Bone marrow (tissue), 2 donors: ENCODE data around the gene DENND2A.
"Not testable (repeated sequence)": the region's sequence is repeated elsewhere in the genome, so short reads cannot be mapped to it uniquely, and the experiment has no call there.

ENCODE experiments used
- DNase-seq, 2 donors: peaks; one replicate each; lab custom pipeline; 2025; lab: John Stamatoyannopoulos, UW

DENND2A gene

GRCh38 chr7:140640727-140641523, at the start of gene DENND2A:
DENND2A (minus strand) TSS chr7:140640813; CDS start chr7:140602397, 38,416 bp downstream.
- no peak for DNase-seq

GRCh38 chr7:140689199-140690152, 48.9 kb upstream of the DENND2A start:
- no peak for DNase-seq

- DNase-seq = no peak
These were observed 47.7 kb upstream of the DENND2A start for GRCh38 chr7:140688341-140688740.

- DNase-seq = no peak
These were observed 46.3 kb upstream of the DENND2A start for GRCh38 chr7:140686921-140687320.

- no peak for DNase-seq
These were observed 44.9 kb upstream of the DENND2A start for GRCh38 chr7:140685407-140686087.

- no peak for DNase-seq
These were observed 43.7 kb upstream of the DENND2A start for GRCh38 chr7:140684066-140684950.

GRCh38 chr7:140683657-140684056, 43.0 kb upstream of the DENND2A start:
- DNase-seq = no peak

GRCh38 chr7:140681766-140682165, 41.2 kb upstream of the DENND2A start:
- no peak for DNase-seq

GRCh38 chr7:140680886-140681285, 40.3 kb upstream of the DENND2A start:
- no peak for DNase-seq

- DNase-seq = no peak
These were observed 38.6 kb upstream of the DENND2A start for GRCh38 chr7:140679186-140679585.

- no peak for DNase-seq
These were observed 38.2 kb upstream of the DENND2A start for GRCh38 chr7:140678816-140679130.

- no peak for DNase-seq
These were observed 37.6 kb upstream of the DENND2A start for GRCh38 chr7:140678081-140678815.

- no peak for DNase-seq
These were observed 36.9 kb upstream of the DENND2A start for GRCh38 chr7:140677496-140677895.

- DNase-seq = not testable (repeated sequence)
These were observed 36.3 kb upstream of the DENND2A start for GRCh38 chr7:140676956-140677355.

GRCh38 chr7:140676306-140676705, 35.7 kb upstream of the DENND2A start:
- no peak for DNase-seq

GRCh38 chr7:140675726-140676125, 35.1 kb upstream of the DENND2A start:
- DNase-seq = no peak

- DNase-seq = peak in 1 of 2 donors; percentile 34
These were observed 34.5 kb upstream of the DENND2A start for GRCh38 chr7:140674899-140675701.

- DNase-seq = no peak
These were observed 33.8 kb upstream of the DENND2A start for GRCh38 chr7:140674356-140674800.

- no peak for DNase-seq
These were observed 33.2 kb upstream of the DENND2A start for GRCh38 chr7:140673774-140674155.
